RWPE2 (cell line): ENCODE results near the gene ZNF155.
A peak's percentile ranks its signal among the peaks of the same experiment; 100 is the strongest.
"Not testable (repeated sequence)": the region's sequence is repeated elsewhere in the genome, so short reads cannot be mapped to it uniquely, and the experiment has no call there.

ENCODE experiments used
- ATAC-seq: fragments of 200-7000 bp; cut with Tn5 transposase; 3 replicates; pipeline ENCODE4 v1.9.1; 2021; ENCODE audit warnings: low read depth
- DNase-seq: peaks from one replicate; pipeline ENCODE4 v3.0.0-alpha.2; 2020; ENCODE audit warnings: low spot score
- H3K27ac ChIP-seq: fragments of 450-650 bp; 2 replicates; pipeline ENCODE4 v1.5.1; 2017; ENCODE audit warnings: mild to moderate bottlenecking; ENCODE audit not compliant: poor library complexity, severe bottlenecking
- H3K27me3 ChIP-seq: fragments of 250-450 bp; sonication (Bioruptor Pico); 2 replicates; pipeline ENCODE4 v1.5.1; 2021; ENCODE audit warnings: mild to moderate bottlenecking, moderate library complexity; ENCODE audit not compliant: insufficient read depth, poor library complexity, severe bottlenecking
- H3K36me3 ChIP-seq: fragments of 250-450 bp; sonication (Bioruptor Pico); 2 replicates; pipeline ENCODE4 v1.5.1; 2020; ENCODE audit warnings: low read depth, mild to moderate bottlenecking, moderate library complexity
- H3K4me1 ChIP-seq: fragments of 250-450 bp; sonication (Bioruptor Pico); 2 replicates; pipeline ENCODE4 v1.5.1; 2021; ENCODE audit warnings: mild to moderate bottlenecking, moderate library complexity; ENCODE audit not compliant: insufficient read depth, poor library complexity, severe bottlenecking
- H3K4me3 ChIP-seq: fragments of 250-450 bp; sonication (Bioruptor Pico); 2 replicates; pipeline ENCODE4 v1.5.1; 2021; ENCODE audit warnings: mild to moderate bottlenecking, moderate library complexity; ENCODE audit not compliant: severe bottlenecking
- H3K9me3 ChIP-seq: fragments of 250-450 bp; sonication (Bioruptor Pico); 2 replicates; pipeline ENCODE4 v1.5.1; 2021; ENCODE audit warnings: mild to moderate bottlenecking, moderate library complexity; ENCODE audit not compliant: severe bottlenecking
- CTCF ChIP-seq: fragments of 450-650 bp; IDR thresholded peaks from one replicate; pipeline ENCODE4 v1.5.1; 2017; ENCODE audit warnings: mild to moderate bottlenecking, moderate library complexity; ENCODE audit not compliant: poor library complexity, severe bottlenecking

ZNF155 gene

GRCh38 chr19:43940719-43941118 lies 43.3 kb upstream of the ZNF155 start:
- H3K4me3 ChIP-seq: no peak overlapping the region
- no peaks in the 10 kb centered on the region for H3K36me3 ChIP-seq
- no peaks in the 10 kb centered on the region for H3K4me1 ChIP-seq
- H3K27ac ChIP-seq: no peak overlapping the region
- DNase-seq (no peak), ATAC-seq (no peak)
- H3K27me3 ChIP-seq: peaks cover 5% of the 10 kb centered on the region
- TF ChIP-seq CTCF: no peak
- peaks cover 2% of the 10 kb centered on the region for H3K9me3 ChIP-seq

GRCh38 chr19:43941209-43941608 lies 42.8 kb upstream of the ZNF155 start:
- TF ChIP-seq CTCF: no peak
- H3K4me3 ChIP-seq: no peak overlapping the region
- no peaks in the 10 kb centered on the region for H3K36me3 ChIP-seq
- peaks cover 2% of the 10 kb centered on the region for H3K9me3 ChIP-seq
- no peak for ATAC-seq
- H3K27me3 ChIP-seq: peaks cover 5% of the 10 kb centered on the region
- H3K27ac ChIP-seq: no peak overlapping the region
- no peak for DNase-seq
- H3K4me1 ChIP-seq: no peaks in the 10 kb centered on the region

- not testable (repeated sequence) for DNase-seq, H3K4me3 ChIP-seq, H3K27me3 ChIP-seq, H3K36me3 ChIP-seq, H3K9me3 ChIP-seq, H3K4me1 ChIP-seq, H3K27ac ChIP-seq, ATAC-seq
Observed at GRCh38 chr19:43947412-43947811, 36.6 kb upstream of the ZNF155 start.

- H3K9me3 ChIP-seq, H3K4me1 ChIP-seq, H3K4me3 ChIP-seq, H3K36me3 ChIP-seq, ATAC-seq, H3K27me3 ChIP-seq, H3K27ac ChIP-seq, DNase-seq: not testable (repeated sequence)
Observed at GRCh38 chr19:43949803-43950202, 34.2 kb upstream of the ZNF155 start.

- H3K4me3 ChIP-seq: peak within 1 kb of the TSS; percentile 84
- peaks cover 6% of the 10 kb centered on the region for H3K9me3 ChIP-seq
- H3K4me1 ChIP-seq: no peaks in the 10 kb centered on the region
- H3K36me3 ChIP-seq: no peaks in the 10 kb centered on the region
- ATAC-seq (peak; percentile 99), DNase-seq (peak; percentile 85)
- no peaks in the 10 kb centered on the region for H3K27me3 ChIP-seq
- no peak within 1 kb of the TSS for H3K27ac ChIP-seq
- TF ChIP-seq CTCF: peak; percentile 55
Observed at GRCh38 chr19:43950834-43951645, 32.9 kb upstream of the ZNF155 start, which contains the start of gene ZNF221. Gene ZNF221 (plus strand): TSS chr19:43951228. CDS start chr19:43962727, 11,499 bp downstream.

GRCh38 chr19:43956827-43957226 lies 27.2 kb upstream of the ZNF155 start:
- ATAC-seq (no peak), DNase-seq (no peak)
- no peak for TF ChIP-seq CTCF
- Histone ChIP-seq H3K4me1 (no peaks in the 10 kb centered on the region), H3K27me3 (no peaks in the 10 kb centered on the region), H3K36me3 (no peaks in the 10 kb centered on the region), H3K4me3 (no peak overlapping the region), H3K27ac (no peak overlapping the region), H3K9me3 (peaks cover 3% of the 10 kb centered on the region)
